ENCODE results near the gene HMX1.

Gene HMX1

DNA sequence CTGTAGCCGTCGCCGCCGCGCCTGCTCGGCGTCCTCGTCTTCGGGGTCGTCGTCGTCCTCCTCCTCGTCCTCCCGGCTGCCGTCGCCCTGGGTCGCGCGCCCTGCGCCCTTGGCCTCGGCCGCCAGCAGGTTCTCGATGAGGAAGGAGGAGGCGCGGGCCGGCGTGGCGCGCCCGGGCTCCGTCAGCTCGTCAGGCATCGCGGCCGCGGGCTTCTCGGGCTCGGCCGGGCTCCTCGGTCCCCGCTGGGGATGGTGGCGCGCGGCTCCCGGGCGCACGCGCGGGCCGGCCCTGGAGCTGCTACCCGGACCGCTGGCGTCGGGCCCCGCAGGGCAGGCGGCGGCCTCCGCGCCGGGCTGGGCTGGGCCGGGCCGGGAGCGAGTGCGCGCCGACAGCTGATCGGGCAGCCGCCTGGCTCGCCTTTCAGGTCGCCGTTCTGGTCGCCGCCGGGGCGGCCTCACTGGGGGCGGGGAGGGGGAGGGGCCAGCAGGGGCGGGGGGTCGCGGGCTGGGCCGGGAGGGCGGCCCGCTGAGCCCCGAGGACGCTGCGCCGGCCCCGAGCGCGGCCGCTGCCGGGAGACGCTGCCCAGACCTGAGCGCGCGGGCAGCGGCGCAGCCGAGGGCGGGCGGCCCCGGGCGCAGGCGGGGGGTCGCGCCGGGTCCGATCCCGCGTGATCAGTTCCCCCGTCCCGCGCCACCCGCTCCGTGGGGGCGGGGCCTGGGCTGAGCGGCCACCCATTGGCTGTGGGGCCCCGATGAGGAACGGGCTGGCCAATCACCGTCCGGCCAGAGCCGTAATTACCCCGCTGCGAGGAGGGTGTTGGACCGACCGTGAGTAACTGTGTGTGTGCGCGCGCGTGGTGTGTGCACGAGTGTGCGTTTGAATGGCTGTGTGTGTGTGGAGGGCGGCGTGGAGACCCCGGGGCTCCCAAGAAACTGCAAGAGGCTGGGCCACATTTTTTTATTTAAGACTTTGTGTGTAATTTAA, at the start of gene HMX1:
TSS of gene HMX1 (minus strand) at position 423 of the 985 bp plus-strand sequence. CDS start at position 198, 225 bp downstream.
- DNase-seq = no peak

DNA sequence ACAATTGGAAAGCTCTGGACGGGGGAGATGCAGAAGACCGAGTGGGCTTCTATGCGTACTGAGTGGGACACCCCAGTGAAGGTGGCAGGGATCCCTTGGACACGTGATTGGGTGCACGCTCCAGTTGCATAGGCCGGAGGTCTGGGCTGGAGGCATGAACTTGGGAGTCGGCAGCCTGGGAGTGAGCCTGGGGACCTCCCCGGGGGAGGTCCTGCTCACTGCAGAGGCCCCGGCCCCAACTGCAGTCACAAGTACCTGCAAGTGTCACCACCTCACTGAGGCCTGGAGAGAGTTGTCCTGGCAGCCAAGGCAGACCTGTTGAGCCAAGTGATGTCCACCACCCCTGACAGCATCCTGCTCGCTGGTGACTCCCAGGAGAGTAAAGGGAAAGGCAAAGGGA, 49.3 kb upstream of the HMX1 start:
- DNase-seq = no peak

GRCh38 chr4:8920289-8920965, 48.8 kb upstream of the HMX1 start:
- DNase-seq = no peak

GRCh38 chr4:8919651-8920288, 48.1 kb upstream of the HMX1 start:
- DNase-seq = no peak

GRCh38 chr4:8917868-8918783, 46.5 kb upstream of the HMX1 start:
- DNase-seq = no peak

DNA sequence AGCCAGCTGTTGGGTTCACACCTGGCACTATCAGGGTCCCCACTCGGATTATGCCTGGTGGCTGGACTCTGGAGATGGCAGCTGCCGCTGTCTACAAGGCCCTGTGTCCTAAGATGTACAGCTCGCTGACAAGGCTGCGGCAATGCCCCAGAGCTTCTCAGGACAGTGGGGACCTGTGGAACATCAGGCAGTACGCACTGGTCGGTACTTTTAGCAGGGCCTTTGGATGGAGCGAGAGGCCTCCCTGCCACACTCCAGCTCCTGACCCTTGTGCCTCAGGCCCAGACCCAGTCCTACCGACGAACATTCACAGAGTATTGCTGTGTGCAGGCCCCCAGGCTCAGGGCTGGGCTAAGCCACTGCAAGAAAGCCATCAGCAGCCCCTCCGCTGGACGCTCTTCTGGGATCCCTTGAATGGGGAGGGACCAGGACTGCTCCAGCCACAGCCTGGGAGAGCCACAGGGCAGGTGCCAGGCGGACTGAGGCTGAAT, 45.7 kb upstream of the HMX1 start:
- DNase-seq = no peak

DNA sequence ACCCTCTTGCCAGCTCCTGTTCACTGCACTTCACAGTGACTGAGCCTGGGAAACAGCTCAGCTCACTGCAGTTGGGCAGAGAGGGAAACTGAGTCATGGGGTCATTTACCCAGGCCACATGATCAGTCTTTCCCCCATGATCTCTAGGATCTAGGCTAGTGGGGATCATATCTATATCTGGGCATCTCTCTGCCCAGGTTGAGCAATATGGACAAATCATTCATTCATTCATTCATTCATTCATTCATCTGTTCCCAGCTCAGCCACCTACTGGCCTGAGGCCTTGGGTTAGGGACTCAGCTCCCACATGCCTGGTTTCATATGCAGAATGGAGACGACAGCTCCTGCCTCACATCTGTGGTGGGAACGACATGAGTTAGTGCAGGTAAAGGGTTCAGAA, 45.3 kb upstream of the HMX1 start:
- no peak for DNase-seq

GRCh38 chr4:8916351-8916885, 44.8 kb upstream of the HMX1 start:
- DNase-seq = no peak

GRCh38 chr4:8915201-8916200, 43.9 kb upstream of the HMX1 start:
- no peak for DNase-seq

DNA sequence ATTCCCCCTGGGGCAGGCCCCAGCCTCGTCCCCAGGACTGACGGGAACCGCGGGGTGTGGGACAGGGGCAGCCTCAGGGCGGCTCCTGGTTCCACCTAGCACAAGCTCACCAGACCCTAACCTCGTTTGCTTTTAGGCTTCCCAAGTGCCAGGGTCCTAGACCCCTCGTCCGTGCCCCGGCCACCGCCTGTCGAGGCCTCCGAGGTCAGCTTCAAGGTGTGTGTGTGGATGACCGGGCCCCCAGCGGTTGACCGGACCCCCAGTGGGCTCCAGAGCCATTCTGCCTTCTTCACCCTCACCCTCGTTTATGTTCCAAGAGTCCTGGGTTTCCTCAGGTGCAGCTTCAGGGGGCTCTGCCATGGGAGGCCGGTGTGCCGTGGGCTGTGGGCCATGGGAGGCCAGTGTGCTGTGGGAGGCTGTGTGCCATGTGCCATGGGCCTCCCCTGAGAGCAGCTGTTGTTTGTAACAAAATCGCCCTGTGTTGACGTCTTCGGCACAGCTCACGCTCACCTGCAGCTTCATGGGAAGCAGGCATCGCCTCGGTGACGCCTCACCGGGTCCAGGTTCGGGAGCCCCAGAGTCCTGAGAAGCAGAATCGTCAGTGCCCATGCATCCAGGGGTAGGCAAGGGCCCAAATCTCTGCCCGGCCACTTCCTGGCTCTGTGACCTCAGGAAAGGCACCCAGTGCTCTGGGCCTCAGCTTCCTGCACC, 43.0 kb upstream of the HMX1 start:
- no peak for DNase-seq

- DNase-seq = no peak
These were observed 42.3 kb upstream of the HMX1 start for GRCh38 chr4:8913858-8914460.

GRCh38 chr4:8913121-8913857, 41.6 kb upstream of the HMX1 start:
- DNase-seq = no peak

DNA sequence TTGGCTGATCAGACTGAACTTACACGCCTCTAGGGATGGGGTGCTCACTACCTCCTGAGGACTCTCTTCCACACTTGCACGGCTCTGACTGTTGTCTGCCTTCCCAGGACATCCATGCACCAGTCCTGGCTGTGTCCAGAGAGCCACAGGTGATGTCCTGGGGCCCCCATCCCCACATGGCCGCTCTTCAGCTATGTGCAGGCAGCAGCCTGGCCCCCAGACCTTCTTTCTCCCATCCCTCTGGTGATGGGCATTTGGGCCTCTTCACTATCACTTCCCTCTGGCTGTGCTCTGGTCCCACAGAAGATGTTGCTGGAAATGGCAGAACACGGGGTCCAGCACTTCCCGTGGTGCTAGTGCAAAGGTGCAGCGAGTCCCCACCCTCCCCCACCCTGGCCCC, 40.9 kb upstream of the HMX1 start:
- DNase-seq = no peak

GRCh38 chr4:8912089-8912455, 40.4 kb upstream of the HMX1 start:
- no peak for DNase-seq

GRCh38 chr4:8911316-8912088, 39.9 kb upstream of the HMX1 start:
- no peak for DNase-seq

DNA sequence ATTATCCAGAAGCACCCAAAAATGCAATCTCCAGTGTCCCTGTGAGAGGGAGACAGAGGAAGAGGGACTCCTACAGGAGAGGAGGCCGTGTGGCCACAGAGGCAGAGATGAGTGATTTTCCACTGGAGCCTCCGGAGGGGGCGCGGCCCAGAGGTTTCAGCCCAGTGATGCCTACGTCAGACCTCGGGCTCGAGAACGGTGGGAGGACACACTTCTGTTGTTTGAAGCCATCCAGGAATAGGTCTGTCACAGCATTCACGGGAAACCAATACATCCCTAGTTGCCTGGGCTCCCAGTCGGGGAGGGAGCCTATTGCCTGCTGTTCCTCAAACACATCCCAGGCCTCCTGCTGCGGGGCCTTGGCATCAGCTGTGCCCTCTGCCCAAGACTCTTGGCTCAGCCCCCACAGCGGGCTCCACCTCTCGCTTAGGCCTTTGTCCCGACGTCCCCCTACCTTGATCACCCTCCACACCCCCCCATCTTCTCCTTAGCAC, 39.2 kb upstream of the HMX1 start:
- DNase-seq = no peak

DNA sequence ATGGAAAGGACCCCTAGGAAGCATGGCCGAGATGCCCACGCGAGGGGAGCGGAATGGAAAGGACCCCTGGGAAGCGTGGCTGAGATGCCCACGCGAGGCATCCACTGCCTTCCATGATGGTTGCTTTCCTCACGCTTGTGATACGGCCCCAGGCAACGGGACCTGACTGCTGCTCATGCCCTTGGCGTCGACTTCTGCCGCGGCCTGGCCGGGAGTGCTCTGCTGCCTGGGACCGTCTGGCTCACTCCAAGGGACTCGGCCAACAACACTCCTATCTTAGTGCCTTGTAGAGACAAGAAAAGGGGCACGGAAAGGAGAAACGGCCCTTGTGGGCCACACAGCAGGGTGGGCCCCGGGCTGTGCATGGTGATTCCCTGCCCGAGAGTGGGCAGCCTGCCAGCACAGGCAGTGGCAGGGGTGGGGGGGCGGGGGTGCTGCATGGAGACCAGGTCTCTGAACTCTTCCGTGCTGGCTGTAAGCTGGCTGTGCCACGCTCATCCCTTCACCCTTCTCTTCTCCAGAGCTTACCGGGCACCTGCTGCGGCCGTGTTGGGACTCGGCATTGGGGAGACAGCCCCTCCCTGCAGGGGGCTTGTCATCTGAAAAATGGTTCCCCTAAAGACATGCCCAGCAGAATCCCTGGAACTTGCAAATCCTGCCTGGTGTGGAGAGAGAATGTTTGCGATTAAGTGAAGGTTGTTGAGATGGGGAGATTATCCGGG, 38.6 kb upstream of the HMX1 start:
- no peak for DNase-seq

Measured in DMS153 (cell line).